ENCODE data around the gene ST6GALNAC6.
A peak's percentile ranks its signal among the peaks of the same experiment; 100 is the strongest.

The ST6GALNAC6 gene

GRCh38 chr9:127854184-127854806 lies 45.1 kb downstream of the ST6GALNAC6 start, which contains the start of gene ENG:
Gene ENG (minus strand): TSS chr9:127854658. CDS start chr9:127854355, 303 bp downstream.
- H3K9ac ChIP-seq (ENCODE audit: low read length): peak within 1 kb of the TSS; percentile 1
- H3K27me3 ChIP-seq (ENCODE audit: insufficient read depth, low read length): no peaks in the 10 kb centered on the region
- DNase-seq: peak; percentile 91 to 92
- H2AFZ ChIP-seq (ENCODE audit: insufficient read depth, low read length, poor library complexity): peak within 1 kb of the TSS; percentile 32
- no peak within 1 kb of the TSS for H3K23ac ChIP-seq (ENCODE audit: low read length)
- peak within 1 kb of the TSS; percentile 91 for H3K18ac ChIP-seq (ENCODE audit: low read length)
- peak within 1 kb of the TSS; percentile 87 for H3K27ac ChIP-seq (ENCODE audit: low read depth, low read length)
- H4K8ac ChIP-seq (ENCODE audit: low read depth, low read length): peak within 1 kb of the TSS; percentile 67
- H3K4me3 ChIP-seq (ENCODE audit: low read depth, low read length): peak within 1 kb of the TSS; percentile 26
- H3K79me1 ChIP-seq (ENCODE audit: low read length): peaks cover 61% of the 10 kb centered on the region
- peak within 1 kb of the TSS; percentile 95 for H4K91ac ChIP-seq (ENCODE audit: low read depth, low read length)
- H2AK5ac ChIP-seq (ENCODE audit: low read length): peak within 1 kb of the TSS; percentile 88
- peaks cover 24 to 40% of the 10 kb centered on the region in 2 experiments for H3K4me1 ChIP-seq (ENCODE audit: control insufficient read depth in 1 of 2, insufficient read depth in 2 of 2, low read length in 2 of 2)
- H3K4me2 ChIP-seq (ENCODE audit: low read length): peak within 1 kb of the TSS; percentile 50
- peak within 1 kb of the TSS; percentile 87 for H3K4ac ChIP-seq (ENCODE audit: low read depth, low read length)
- H3K36me3 ChIP-seq (ENCODE audit: control insufficient read depth in 1 of 2, insufficient read depth in 2 of 2, low read length in 2 of 2): peaks cover 0 to 9% of the 10 kb centered on the region in 2 experiments
- H2BK5ac ChIP-seq (ENCODE audit: low read depth, low read length, poor library complexity): peak within 1 kb of the TSS; percentile 83
- H3K14ac ChIP-seq (ENCODE audit: low read length): peak within 1 kb of the TSS; percentile 87
- peak within 1 kb of the TSS; percentile 98 for H2BK12ac ChIP-seq (ENCODE audit: low read length)
- no CpG with 5 or more reads among the region's 37 CpGs for WGBS (ENCODE audit: extremely low coverage, insufficient coverage, insufficient read length)
- peaks cover 10% of the 10 kb centered on the region for H3K9me3 ChIP-seq (ENCODE audit: insufficient read depth, low read depth, low read length)
- H4K12ac ChIP-seq (ENCODE audit: low read depth, low read length): peak within 1 kb of the TSS; percentile 72
- peaks cover 10% of the 10 kb centered on the region for H3K79me2 ChIP-seq (ENCODE audit: control insufficient read depth, insufficient read depth, low read length, poor library complexity)
- peak within 1 kb of the TSS; percentile 86 for H2BK120ac ChIP-seq (ENCODE audit: insufficient read depth, low read length, poor library complexity)

- H3K23ac ChIP-seq (ENCODE audit: low read length): no peak overlapping the region
- peaks cover 15% of the 10 kb centered on the region for H3K9me3 ChIP-seq (ENCODE audit: insufficient read depth, low read depth, low read length)
- peaks cover 25 to 38% of the 10 kb centered on the region in 2 experiments for H3K4me1 ChIP-seq (ENCODE audit: control insufficient read depth in 1 of 2, insufficient read depth in 2 of 2, low read length in 2 of 2)
- H3K27me3 ChIP-seq (ENCODE audit: insufficient read depth, low read length): no peaks in the 10 kb centered on the region
- peaks cover 2 to 9% of the 10 kb centered on the region in 2 experiments for H3K36me3 ChIP-seq (ENCODE audit: control insufficient read depth in 1 of 2, insufficient read depth in 2 of 2, low read length in 2 of 2)
- H3K27ac ChIP-seq (ENCODE audit: low read depth, low read length): peak overlapping the region; percentile 87
- H3K9ac ChIP-seq (ENCODE audit: low read length): peak overlapping the region; percentile 39
- H2BK120ac ChIP-seq (ENCODE audit: insufficient read depth, low read length, poor library complexity): peak overlapping the region; percentile 85
- WGBS (ENCODE audit: extremely low coverage, insufficient coverage, insufficient read length): no CpG with 5 or more reads among the region's 13 CpGs
- peak overlapping the region; percentile 87 for H3K4ac ChIP-seq (ENCODE audit: low read depth, low read length)
- peaks cover 59% of the 10 kb centered on the region for H3K79me1 ChIP-seq (ENCODE audit: low read length)
- peak overlapping the region; percentile 88 for H3K18ac ChIP-seq (ENCODE audit: low read length)
- peak overlapping the region; percentile 87 for H3K14ac ChIP-seq (ENCODE audit: low read length)
- peak overlapping the region; percentile 83 for H2BK5ac ChIP-seq (ENCODE audit: low read depth, low read length, poor library complexity)
- peaks cover 10% of the 10 kb centered on the region for H3K79me2 ChIP-seq (ENCODE audit: control insufficient read depth, insufficient read depth, low read length, poor library complexity)
- peak overlapping the region; percentile 72 for H4K12ac ChIP-seq (ENCODE audit: low read depth, low read length)
- peak overlapping the region; percentile 17 for H2AFZ ChIP-seq (ENCODE audit: insufficient read depth, low read length, poor library complexity)
- H3K4me3 ChIP-seq (ENCODE audit: low read depth, low read length): no peak overlapping the region
- peak overlapping the region; percentile 98 for H2BK12ac ChIP-seq (ENCODE audit: low read length)
- peak overlapping the region; percentile 67 for H4K8ac ChIP-seq (ENCODE audit: low read depth, low read length)
- H3K4me2 ChIP-seq (ENCODE audit: low read length): peak overlapping the region; percentile 50
- H4K91ac ChIP-seq (ENCODE audit: low read depth, low read length): peak overlapping the region; percentile 92
- peak; percentile 80 to 88 for DNase-seq
- H2AK5ac ChIP-seq (ENCODE audit: low read length): peak overlapping the region; percentile 82
These were observed 45.9 kb downstream of the ST6GALNAC6 start for GRCh38 chr9:127853312-127854183.

- Histone ChIP-seq H4K91ac (ENCODE audit: low read depth, low read length) (peak overlapping the region; percentile 92), H3K9ac (ENCODE audit: low read length) (no peak overlapping the region), H3K23ac (ENCODE audit: low read length) (no peak overlapping the region), H2AK5ac (ENCODE audit: low read length) (peak overlapping the region; percentile 82), H3K18ac (ENCODE audit: low read length) (peak overlapping the region; percentile 81), H2AFZ (ENCODE audit: insufficient read depth, low read length, poor library complexity) (peak overlapping the region; percentile 17), H3K4me2 (ENCODE audit: low read length) (no peak overlapping the region), H2BK120ac (ENCODE audit: insufficient read depth, low read length, poor library complexity) (peak overlapping the region; percentile 85), H3K79me1 (ENCODE audit: low read length) (peaks cover 59% of the 10 kb centered on the region), H3K27me3 (ENCODE audit: insufficient read depth, low read length) (no peaks in the 10 kb centered on the region), H3K4ac (ENCODE audit: low read depth, low read length) (peak overlapping the region; percentile 87), H4K8ac (ENCODE audit: low read depth, low read length) (peak overlapping the region; percentile 67), H3K4me1 (ENCODE audit: control insufficient read depth in 1 of 2, insufficient read depth in 2 of 2, low read length in 2 of 2) (peaks cover 31 to 40% of the 10 kb centered on the region in 2 experiments), H3K9me3 (ENCODE audit: insufficient read depth, low read depth, low read length) (peaks cover 17% of the 10 kb centered on the region), H3K79me2 (ENCODE audit: control insufficient read depth, insufficient read depth, low read length, poor library complexity) (peaks cover 10% of the 10 kb centered on the region), H2BK12ac (ENCODE audit: low read length) (peak overlapping the region; percentile 98), H3K14ac (ENCODE audit: low read length) (peak overlapping the region; percentile 87), H3K4me3 (ENCODE audit: low read depth, low read length) (no peak overlapping the region), H3K27ac (ENCODE audit: low read depth, low read length) (no peak overlapping the region), H4K12ac (ENCODE audit: low read depth, low read length) (no peak overlapping the region), H3K36me3 (ENCODE audit: control insufficient read depth in 1 of 2, insufficient read depth in 2 of 2, low read length in 2 of 2) (peaks cover 2 to 10% of the 10 kb centered on the region in 2 experiments), H2BK5ac (ENCODE audit: low read depth, low read length, poor library complexity) (peak overlapping the region; percentile 83)
- no peak for DNase-seq
- no CpG with 5 or more reads among the region's 9 CpGs for WGBS (ENCODE audit: extremely low coverage, insufficient coverage, insufficient read length)
These were observed 46.6 kb downstream of the ST6GALNAC6 start for GRCh38 chr9:127852829-127853228.

GRCh38 chr9:127850286-127850830 lies 49.0 kb downstream of the ST6GALNAC6 start:
- H2BK120ac ChIP-seq (ENCODE audit: insufficient read depth, low read length, poor library complexity): no peak overlapping the region
- H4K91ac ChIP-seq (ENCODE audit: low read depth, low read length): peak overlapping the region; percentile 23
- no peak overlapping the region for H3K4me3 ChIP-seq (ENCODE audit: low read depth, low read length)
- no peak overlapping the region for H2BK5ac ChIP-seq (ENCODE audit: low read depth, low read length, poor library complexity)
- no peak overlapping the region for H2AFZ ChIP-seq (ENCODE audit: insufficient read depth, low read length, poor library complexity)
- no CpG with 5 or more reads among the region's 17 CpGs for whole genome bisulfite sequencing (ENCODE audit: extremely low coverage, insufficient coverage, insufficient read length)
- peak overlapping the region; percentile 8 for H2BK12ac ChIP-seq (ENCODE audit: low read length)
- no peak overlapping the region for H3K4ac ChIP-seq (ENCODE audit: low read depth, low read length)
- H3K4me1 ChIP-seq (ENCODE audit: control insufficient read depth in 1 of 2, insufficient read depth in 2 of 2, low read length in 2 of 2): peaks cover 54 to 63% of the 10 kb centered on the region in 2 experiments
- peaks cover 2 to 11% of the 10 kb centered on the region in 2 experiments for H3K36me3 ChIP-seq (ENCODE audit: control insufficient read depth in 1 of 2, insufficient read depth in 2 of 2, low read length in 2 of 2)
- peaks cover 22% of the 10 kb centered on the region for H3K9me3 ChIP-seq (ENCODE audit: insufficient read depth, low read depth, low read length)
- no peak overlapping the region for H4K12ac ChIP-seq (ENCODE audit: low read depth, low read length)
- peaks cover 18% of the 10 kb centered on the region for H3K79me2 ChIP-seq (ENCODE audit: control insufficient read depth, insufficient read depth, low read length, poor library complexity)
- H3K79me1 ChIP-seq (ENCODE audit: low read length): peaks cover 68% of the 10 kb centered on the region
- H3K18ac ChIP-seq (ENCODE audit: low read length): peak overlapping the region; percentile 2
- H4K8ac ChIP-seq (ENCODE audit: low read depth, low read length): no peak overlapping the region
- no peak overlapping the region for H3K23ac ChIP-seq (ENCODE audit: low read length)
- no peaks in the 10 kb centered on the region for H3K27me3 ChIP-seq (ENCODE audit: insufficient read depth, low read length)
- H2AK5ac ChIP-seq (ENCODE audit: low read length): peak overlapping the region; percentile 6
- peak; percentile 90 to 95 for DNase-seq
- peak overlapping the region; percentile 16 for H3K27ac ChIP-seq (ENCODE audit: low read depth, low read length)
- H3K14ac ChIP-seq (ENCODE audit: low read length): no peak overlapping the region
- no peak overlapping the region for H3K4me2 ChIP-seq (ENCODE audit: low read length)
- H3K9ac ChIP-seq (ENCODE audit: low read length): no peak overlapping the region
